WTC11 (cell line): Measurements from ENCODE around the gene ARL4A. TPM values are rescaled to one million over a fixed set of nuclear protein-coding genes. Genes with fewer than 3 reads are reported as not detected.
"Not testable (repeated sequence)": the region's sequence is repeated elsewhere in the genome, so short reads cannot be mapped to it uniquely, and the experiment has no call there.

Experiments
- ATAC-seq: fragments of 200-7000 bp; cut with Tn5 transposase; 2 replicates; pipeline ENCODE4 v1.10.0; 2021; ENCODE audit warnings: mild to moderate bottlenecking, moderate library complexity
- CTCF ChIA-PET: fragments of 300-600 bp; sonication (Branson Sonifier 250); formaldehyde crosslinking; loops from one replicate; lab custom pipeline; 2021; ENCODE audit warnings: antibody characterized with exemption; lab: Charles Lee
- POLR2A ChIA-PET: fragments of 350-600 bp; sonication (Branson Sonifier 250); formaldehyde crosslinking; loops from one replicate; lab custom pipeline; 2021; ENCODE audit warnings: antibody characterized with exemption; lab: Charles Lee
- DNase-seq: peaks from one replicate; pipeline ENCODE4 v3.0.0; 2021; ENCODE audit warnings: low spot score
- H3K27ac Mint-ChIP-seq: 2 replicates; pipeline ENCODE4 v1.8.0; 2021; ENCODE audit warnings: mixed read lengths
- H3K27me3 Mint-ChIP-seq: 2 replicates; pipeline ENCODE4 v1.8.0; 2021; ENCODE audit warnings: low read depth, mild to moderate bottlenecking, moderate library complexity, mixed read lengths
- H3K36me3 Mint-ChIP-seq: 2 replicates; pipeline ENCODE4 v1.8.0; 2021; ENCODE audit warnings: mixed read lengths
- H3K4me1 Mint-ChIP-seq: 2 replicates; pipeline ENCODE4 v1.8.0; 2022; ENCODE audit warnings: mixed read lengths
- H3K4me3 Mint-ChIP-seq: 2 replicates; pipeline ENCODE4 v1.8.0; 2021; ENCODE audit warnings: mild to moderate bottlenecking, moderate library complexity, mixed read lengths
- H3K9me3 Mint-ChIP-seq: 2 replicates; pipeline ENCODE4 v1.8.0; 2021; ENCODE audit warnings: mixed read lengths
- AFF4 ChIP-seq: sonication (generic); formaldehyde crosslinking; IDR thresholded peaks from 2 replicates; pipeline ENCODE4 v1.8.1; 2023; ENCODE audit warnings: mild to moderate bottlenecking, missing genetic modification reagents, borderline replicate concordance
- ATF1 ChIP-seq: sonication (generic); formaldehyde crosslinking; IDR thresholded peaks from 2 replicates; pipeline ENCODE4 v1.8.1; 2023; ENCODE audit warnings: mild to moderate bottlenecking, moderate library complexity, missing genetic modification reagents
- CDX4 ChIP-seq: fragments of 250-450 bp; sonication (Bioruptor Pico); IDR thresholded peaks from 2 replicates; pipeline ENCODE4 v1.9.0; 2021; ENCODE audit warnings: moderate library complexity, mild to moderate bottlenecking, inconsistent platforms, borderline replicate concordance
- ESRRA ChIP-seq: sonication (generic); formaldehyde crosslinking; IDR thresholded peaks from 2 replicates; pipeline ENCODE4 v1.8.1; 2022; ENCODE audit warnings: mild to moderate bottlenecking, missing genetic modification reagents, borderline replicate concordance
- FOXJ3 ChIP-seq: sonication (generic); formaldehyde crosslinking; IDR thresholded peaks from 2 replicates; pipeline ENCODE4 v1.9.0; 2021; ENCODE audit warnings: missing genetic modification reagents, mild to moderate bottlenecking, borderline replicate concordance
- FOXP1 ChIP-seq: sonication (generic); formaldehyde crosslinking; IDR thresholded peaks from 2 replicates; pipeline ENCODE4 v1.8.0; 2022; ENCODE audit warnings: missing genetic modification reagents, mild to moderate bottlenecking, moderate library complexity, borderline replicate concordance
- GRHL2 ChIP-seq: fragments of 250-450 bp; sonication (Bioruptor Pico); IDR thresholded peaks from 2 replicates; pipeline ENCODE4 v1.8.0; 2022; ENCODE audit warnings: mild to moderate bottlenecking, moderate library complexity; ENCODE audit not compliant: insufficient replicate concordance, severe bottlenecking
- KAT7 ChIP-seq: sonication (generic); formaldehyde crosslinking; IDR thresholded peaks from 2 replicates; pipeline ENCODE4 v1.8.1; 2023; ENCODE audit warnings: missing genetic modification reagents, mild to moderate bottlenecking, borderline replicate concordance
- MXD4 ChIP-seq: fragments of 250-450 bp; sonication (Bioruptor Pico); IDR thresholded peaks from 2 replicates; pipeline ENCODE4 v1.8.0; 2021; ENCODE audit warnings: mild to moderate bottlenecking, moderate library complexity, borderline replicate concordance
- NFE2L1 ChIP-seq: sonication (generic); formaldehyde crosslinking; IDR thresholded peaks from 2 replicates; pipeline ENCODE4 v1.8.1; 2023; ENCODE audit warnings: missing genetic modification reagents
- RELA ChIP-seq: sonication (generic); formaldehyde crosslinking; IDR thresholded peaks from 2 replicates; pipeline ENCODE4 v1.8.1; 2022; ENCODE audit warnings: missing genetic modification reagents, mild to moderate bottlenecking, borderline replicate concordance
- SOX15 ChIP-seq: fragments of 250-450 bp; sonication (Bioruptor Pico); IDR thresholded peaks from 2 replicates; pipeline ENCODE4 v1.9.0; 2021; ENCODE audit warnings: mild to moderate bottlenecking
- total RNA-seq: library from RNA; stranded (reverse); gene quantifications from 3 replicates; pipeline ENCODE4 v1.2.3, GENCODE V29; 2021
- TF ChIP-seq, protein P1 (sequence below): sonication (generic); formaldehyde crosslinking; IDR thresholded peaks from 2 replicates; pipeline ENCODE4 v1.8.1; 2023; ENCODE audit warnings: mild to moderate bottlenecking, missing genetic modification reagents
- TF ChIP-seq, protein P2 (sequence below): sonication (generic); formaldehyde crosslinking; IDR thresholded peaks from 2 replicates; pipeline ENCODE4 v1.8.1; 2022; ENCODE audit warnings: mild to moderate bottlenecking, moderate library complexity, missing genetic modification reagents

ARL4A gene
- total RNA-seq, 1 experiment from 2014 or later, result 25.4 TPM

- no peak for TF ChIP-seq CDX4 (CRISPR knock-in tag)
Measured at GRCh38 chr7:12643644-12644043, 43.8 kb upstream of the ARL4A start (continued).

- H3K27ac Mint-ChIP-seq, POLR2A ChIA-PET: not testable (repeated sequence)
- CTCF ChIA-PET, result interaction anchor here (0.7 to 1.3 kb wide), 5 partner anchors 30 to 121 kb away, joined by 3 to 12 read pairs (median 3); partner anchors contain the start of gene ARL4A
Measured at GRCh38 chr7:12645212-12645611, 42.2 kb upstream of the ARL4A start.

DNA sequence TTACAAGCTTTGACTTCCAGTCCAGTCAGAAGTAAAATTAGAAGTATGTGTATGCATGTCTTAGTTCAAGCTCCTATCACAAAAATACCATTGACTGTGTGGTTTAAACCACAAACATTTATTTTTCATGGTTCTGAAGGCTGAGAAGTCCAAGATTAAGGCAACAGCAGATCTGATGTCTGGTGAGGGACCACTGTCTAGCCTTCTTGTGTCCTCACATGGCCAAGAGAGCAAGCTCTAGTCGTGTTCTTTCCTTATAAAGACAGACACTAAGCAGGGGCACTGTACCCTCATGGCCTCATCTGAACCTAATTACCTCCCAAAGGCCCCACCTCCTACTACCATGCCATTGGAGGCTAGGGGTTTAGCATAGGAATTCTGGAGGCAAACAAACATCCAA, 41.3 kb upstream of the ARL4A start:
- no peaks in the 10 kb centered on the region for H3K9me3 Mint-ChIP-seq
- ATAC-seq (peak; percentile 95), DNase-seq (no peak)
- ChIA-PET CTCF (interaction anchor here (0.8 to 1.3 kb wide), 6 partner anchors 29 to 212 kb away, joined by 3 to 12 read pairs (median 3); partner anchors contain the start of gene ARL4A), POLR2A (no interaction called here)
- no peak overlapping the region for H3K4me3 Mint-ChIP-seq
- TF ChIP-seq SOX15 (CRISPR knock-in tag) (no peak), GRHL2 (CRISPR knock-in tag) (no peak), FOXJ3 (CRISPR knock-in tag) (no peak)
- TF ChIP-seq, protein P1, sequence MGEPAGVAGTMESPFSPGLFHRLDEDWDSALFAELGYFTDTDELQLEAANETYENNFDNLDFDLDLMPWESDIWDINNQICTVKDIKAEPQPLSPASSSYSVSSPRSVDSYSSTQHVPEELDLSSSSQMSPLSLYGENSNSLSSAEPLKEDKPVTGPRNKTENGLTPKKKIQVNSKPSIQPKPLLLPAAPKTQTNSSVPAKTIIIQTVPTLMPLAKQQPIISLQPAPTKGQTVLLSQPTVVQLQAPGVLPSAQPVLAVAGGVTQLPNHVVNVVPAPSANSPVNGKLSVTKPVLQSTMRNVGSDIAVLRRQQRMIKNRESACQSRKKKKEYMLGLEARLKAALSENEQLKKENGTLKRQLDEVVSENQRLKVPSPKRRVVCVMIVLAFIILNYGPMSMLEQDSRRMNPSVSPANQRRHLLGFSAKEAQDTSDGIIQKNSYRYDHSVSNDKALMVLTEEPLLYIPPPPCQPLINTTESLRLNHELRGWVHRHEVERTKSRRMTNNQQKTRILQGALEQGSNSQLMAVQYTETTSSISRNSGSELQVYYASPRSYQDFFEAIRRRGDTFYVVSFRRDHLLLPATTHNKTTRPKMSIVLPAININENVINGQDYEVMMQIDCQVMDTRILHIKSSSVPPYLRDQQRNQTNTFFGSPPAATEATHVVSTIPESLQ, result no peak
- TF ChIP-seq, protein P2, sequence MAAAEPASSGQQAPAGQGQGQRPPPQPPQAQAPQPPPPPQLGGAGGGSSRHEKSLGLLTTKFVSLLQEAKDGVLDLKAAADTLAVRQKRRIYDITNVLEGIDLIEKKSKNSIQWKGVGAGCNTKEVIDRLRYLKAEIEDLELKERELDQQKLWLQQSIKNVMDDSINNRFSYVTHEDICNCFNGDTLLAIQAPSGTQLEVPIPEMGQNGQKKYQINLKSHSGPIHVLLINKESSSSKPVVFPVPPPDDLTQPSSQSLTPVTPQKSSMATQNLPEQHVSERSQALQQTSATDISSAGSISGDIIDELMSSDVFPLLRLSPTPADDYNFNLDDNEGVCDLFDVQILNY (CRISPR knock-in tag), result no peak
- H3K27ac Mint-ChIP-seq, result no peak overlapping the region
- H3K4me1 Mint-ChIP-seq, result peaks cover 31% of the 10 kb centered on the region
- no peaks in the 10 kb centered on the region for H3K27me3 Mint-ChIP-seq
- H3K36me3 Mint-ChIP-seq, result no peaks in the 10 kb centered on the region

More at GRCh38 chr7:12645212-12645611, 42.2 kb upstream of the ARL4A start:
- ATAC-seq, H3K36me3 Mint-ChIP-seq, H3K4me3 Mint-ChIP-seq, H3K9me3 Mint-ChIP-seq, H3K27me3 Mint-ChIP-seq, DNase-seq: not testable (repeated sequence)
- peaks cover 31% of the 10 kb centered on the region for H3K4me1 Mint-ChIP-seq

DNA sequence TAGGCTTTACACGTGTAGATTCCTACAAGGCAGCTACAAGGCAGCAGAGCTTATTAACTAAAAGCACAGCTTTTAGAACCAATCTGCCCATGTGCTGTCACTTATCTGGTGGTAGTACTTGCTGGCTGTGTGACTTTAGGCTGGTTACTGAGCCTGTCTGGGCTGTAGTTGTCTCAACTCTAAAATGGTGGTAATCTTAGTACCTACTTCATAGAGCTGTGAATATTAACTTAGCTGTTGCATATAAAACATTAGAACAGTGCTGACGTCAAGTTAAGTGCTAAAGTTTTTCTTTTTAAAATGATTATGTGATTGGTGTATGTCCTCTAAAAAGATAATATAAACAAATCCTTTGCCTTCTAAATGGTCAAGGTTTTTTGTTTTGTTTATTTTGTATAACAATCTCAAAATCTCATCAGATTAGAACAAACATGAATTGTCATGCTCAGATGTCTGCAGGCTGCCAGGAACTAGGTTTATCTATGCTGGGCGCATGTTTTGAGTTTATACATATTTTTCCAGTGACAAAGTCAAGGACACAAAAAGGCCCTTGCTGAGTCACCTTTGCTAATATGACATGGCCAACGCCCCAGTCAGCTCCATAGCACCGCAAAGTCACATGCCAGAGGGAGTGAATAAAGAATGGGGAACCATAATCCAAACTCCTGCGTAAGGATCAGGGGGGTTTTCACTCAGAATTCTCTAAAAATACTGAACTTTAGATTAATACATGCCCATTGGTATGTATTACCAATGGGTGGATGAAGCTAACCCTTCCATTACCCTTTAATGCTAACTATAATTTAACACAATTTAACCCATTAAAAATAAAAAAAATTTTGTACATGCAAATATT, 39.8 kb upstream of the ARL4A start:
- CTCF ChIA-PET, result interaction anchor here (1.3 kb wide), 1 partner anchor 39 kb away, joined by 5 read pairs; the partner anchor contains the start of gene ARL4A
- no peak for DNase-seq

More for the DNA sequence above, 39.8 kb upstream of the ARL4A start:
- Mint-ChIP-seq H3K4me3 (no peak overlapping the region), H3K27ac (no peak overlapping the region), H3K4me1 (peaks cover 31% of the 10 kb centered on the region), H3K27me3 (no peaks in the 10 kb centered on the region), H3K36me3 (no peaks in the 10 kb centered on the region), H3K9me3 (no peaks in the 10 kb centered on the region)
- POLR2A ChIA-PET, result interaction anchor here (0.5 kb wide), 1 partner anchor 26 kb away, joined by 4 read pairs; no protein-coding TSS in a partner anchor
- no peak for ATAC-seq
- TF ChIP-seq KAT7 (CRISPR knock-in tag) (no peak), MXD4 (CRISPR knock-in tag) (no peak), CDX4 (CRISPR knock-in tag) (no peak), AFF4 (CRISPR knock-in tag) (no peak), NFE2L1 (CRISPR knock-in tag) (no peak), GRHL2 (CRISPR knock-in tag) (no peak), FOXP1 (CRISPR knock-in tag) (no peak), SOX15 (CRISPR knock-in tag) (no peak), ESRRA (CRISPR knock-in tag) (no peak), RELA (CRISPR knock-in tag) (no peak), ATF1 (CRISPR knock-in tag) (no peak)
